H9 (cell line): ENCODE measurements around the gene TRPM4. TPM values are rescaled to one million over a fixed set of nuclear protein-coding genes. Genes with fewer than 3 reads are reported as not detected.
A peak's percentile ranks its signal among the peaks of the same experiment; 100 is the strongest.

Experiments
- DNase-seq: peaks from one replicate; pipeline ENCODE4 v3.0.0-alpha.2; 2017
- H2AFZ ChIP-seq: one replicate; pipeline ENCODE4 v1.6.1; 2013; ENCODE audit warnings: mild to moderate bottlenecking, low read length, control low read depth, moderate library complexity
- H2AK5ac ChIP-seq: 2 replicates; pipeline ENCODE4 v1.6.1; 2013; ENCODE audit warnings: low read length, control low read depth, mixed read lengths; ENCODE audit not compliant: insufficient read length
- H2BK120ac ChIP-seq: one replicate; pipeline ENCODE4 v1.6.1; 2013; ENCODE audit warnings: low read depth, mild to moderate bottlenecking, low read length, control low read depth, inconsistent platforms; ENCODE audit not compliant: poor library complexity, severe bottlenecking
- H2BK12ac ChIP-seq: 2 replicates; pipeline ENCODE4 v1.6.1; 2013; ENCODE audit warnings: low read length, control low read depth, mixed read lengths, low read depth; ENCODE audit not compliant: insufficient read length
- H2BK15ac ChIP-seq: 2 replicates; pipeline ENCODE4 v1.6.1; 2013; ENCODE audit warnings: low read depth, low read length, control low read depth
- H2BK20ac ChIP-seq: one replicate; pipeline ENCODE4 v1.6.1; 2013; ENCODE audit warnings: low read depth, mild to moderate bottlenecking, low read length, control low read depth, inconsistent platforms; ENCODE audit not compliant: poor library complexity, severe bottlenecking
- H2BK5ac ChIP-seq: 2 replicates; pipeline ENCODE4 v1.6.1; 2013; ENCODE audit warnings: low read length, control low read depth, mixed read lengths; ENCODE audit not compliant: insufficient read length
- H3K14ac ChIP-seq: 2 replicates; pipeline ENCODE4 v1.6.1; 2013; ENCODE audit warnings: low read length, control low read depth; ENCODE audit not compliant: insufficient read depth
- H3K18ac ChIP-seq: 2 replicates; pipeline ENCODE4 v1.6.1; 2013; ENCODE audit warnings: low read depth, mild to moderate bottlenecking, mixed read lengths, low read length, control low read depth; ENCODE audit not compliant: insufficient read length
- H3K23ac ChIP-seq: 2 replicates; pipeline ENCODE4 v1.6.1; 2013; ENCODE audit warnings: low read length, control low read depth, mixed read lengths, low read depth; ENCODE audit not compliant: insufficient read length
- H3K23me2 ChIP-seq: 2 replicates; pipeline ENCODE4 v1.6.1; 2013; ENCODE audit warnings: low read depth, mild to moderate bottlenecking, mixed read lengths, low read length, control low read depth; ENCODE audit not compliant: insufficient read length, poor library complexity, severe bottlenecking
- H3K27ac ChIP-seq: 2 replicates; pipeline ENCODE4 v1.5.1; 2013; ENCODE audit warnings: low read length, control low read depth, mixed read lengths, low read depth; ENCODE audit not compliant: insufficient read length
- H3K27me3 ChIP-seq: 2 replicates; pipeline ENCODE4 v1.6.1; 2013; ENCODE audit warnings: low read length, control low read depth, inconsistent platforms; ENCODE audit not compliant: insufficient read depth
- H3K4ac ChIP-seq: 2 replicates; pipeline ENCODE4 v1.6.1; 2013; ENCODE audit warnings: low read depth, mild to moderate bottlenecking, control low read depth, inconsistent platforms, low read length, moderate library complexity
- H3K4me1 ChIP-seq: 2 replicates; pipeline ENCODE4 v1.6.1; 2013; ENCODE audit warnings: low read length, control low read depth, inconsistent platforms; ENCODE audit not compliant: insufficient read depth
- H3K4me2 ChIP-seq: 2 replicates; pipeline ENCODE4 v1.6.1; 2013; ENCODE audit warnings: low read length, control low read depth, mixed read lengths; ENCODE audit not compliant: insufficient read length, insufficient read depth
- H3K56ac ChIP-seq: 2 replicates; pipeline ENCODE4 v1.6.1; 2013; ENCODE audit warnings: low read depth, mild to moderate bottlenecking, mixed read lengths, low read length, control low read depth; ENCODE audit not compliant: insufficient read length
- H3K79me1 ChIP-seq: 2 replicates; pipeline ENCODE4 v1.6.1; 2013; ENCODE audit warnings: low read depth, mild to moderate bottlenecking, moderate library complexity, low read length, control low read depth, inconsistent platforms; ENCODE audit not compliant: insufficient read depth, poor library complexity, severe bottlenecking
- H3K79me2 ChIP-seq: 2 replicates; pipeline ENCODE4 v1.6.1; 2013; ENCODE audit warnings: low read length, control low read depth, inconsistent platforms; ENCODE audit not compliant: insufficient read depth
- H3K9ac ChIP-seq: 2 replicates; pipeline ENCODE4 v1.6.1; 2013; ENCODE audit warnings: low read length, control low read depth, mixed read lengths; ENCODE audit not compliant: insufficient read length; ENCODE audit errors: extremely low read depth
- H3K9me3 ChIP-seq: one replicate; pipeline ENCODE4 v1.6.1; 2013; ENCODE audit warnings: low read depth, low read length, inconsistent platforms; ENCODE audit not compliant: control insufficient read depth
- H3T11ph ChIP-seq: one replicate; pipeline ENCODE4 v1.6.1; 2013; ENCODE audit warnings: mild to moderate bottlenecking, low read length, control low read depth, inconsistent platforms
- H4K20me1 ChIP-seq: one replicate; pipeline ENCODE4 v1.6.1; 2013; ENCODE audit not compliant: control insufficient read depth, insufficient read length, insufficient read depth
- H4K5ac ChIP-seq: 2 replicates; pipeline ENCODE4 v1.6.1; 2013; ENCODE audit warnings: low read depth, mild to moderate bottlenecking, mixed read lengths, low read length, control low read depth; ENCODE audit not compliant: insufficient read length
- H4K8ac ChIP-seq: replicated peaks from 2 replicates; pipeline ENCODE4 v1.6.1; 2013; ENCODE audit warnings: low read length, control low read depth, mixed read lengths, low read depth; ENCODE audit not compliant: insufficient read length
- H4K91ac ChIP-seq: 2 replicates; pipeline ENCODE4 v1.6.1; 2013; ENCODE audit warnings: low read depth, mild to moderate bottlenecking, moderate library complexity, mixed read lengths, low read length, control low read depth; ENCODE audit not compliant: insufficient read length
- H3K27ac Mint-ChIP-seq, 3 experiments: 2 replicates in 2 of 3; 3 replicates in 1 of 3; pipeline ENCODE4 v1.8.0; 2020 to 2021; ENCODE audit warnings: mixed read lengths in 3 of 3, mild to moderate bottlenecking in 1 of 3, moderate library complexity in 1 of 3
- H3K27me3 Mint-ChIP-seq: 2 replicates; pipeline ENCODE4 v1.8.0; 2021; ENCODE audit warnings: low read depth, mild to moderate bottlenecking, moderate library complexity, mixed read lengths
- H3K36me3 Mint-ChIP-seq, 3 experiments: 2 replicates in 2 of 3; 3 replicates in 1 of 3; pipeline ENCODE4 v1.8.0; 2020 to 2021; ENCODE audit warnings: low read depth in 3 of 3, mixed read lengths in 3 of 3; ENCODE audit not compliant: insufficient read depth in 1 of 3
- H3K4me1 Mint-ChIP-seq, 2 experiments: 2 replicates each; pipeline ENCODE4 v1.8.0; 2020; ENCODE audit warnings: mixed read lengths in 2 of 2
- H3K4me3 Mint-ChIP-seq, 2 experiments: 2 replicates in 1 of 2; 3 replicates in 1 of 2; pipeline ENCODE4 v1.8.0; 2020 to 2021; ENCODE audit warnings: mild to moderate bottlenecking in 2 of 2, mixed read lengths in 2 of 2, moderate library complexity in 1 of 2
- H3K9me3 Mint-ChIP-seq, 2 experiments: 2 replicates in 1 of 2; 3 replicates in 1 of 2; pipeline ENCODE4 v1.8.0; 2020; ENCODE audit warnings: mild to moderate bottlenecking in 2 of 2, mixed read lengths in 2 of 2, moderate library complexity in 1 of 2
- WGBS: extraction: QIAGEN DNeasy Blood & Tissue Kit; methylation state at CpG from one replicate; pipeline ENCODE4 v1.1.7; 2013; ENCODE audit warnings: missing lambda C conversion rate, low lambda C conversion rate, mixed read lengths; ENCODE audit not compliant: insufficient read length; ENCODE audit errors: extremely low coverage; 5-methylcytosine and 5-hydroxymethylcytosine counted together
- total RNA-seq: library from RNA; stranded (reverse); gene quantifications from 2 replicates; pipeline ENCODE4 v1.2.1, GENCODE V29; 2021
- TF ChIP-seq, protein P1 (sequence below): fragments of 200-600 bp; sonication (generic); conservative IDR thresholded peaks from 3 replicates; pipeline ENCODE4 v1.8.0; 2021; ENCODE audit warnings: antibody characterized with exemption, mild to moderate bottlenecking

TRPM4 gene
- total RNA-seq, 1 experiment from 2014 or later, result 6.9 TPM

DNA sequence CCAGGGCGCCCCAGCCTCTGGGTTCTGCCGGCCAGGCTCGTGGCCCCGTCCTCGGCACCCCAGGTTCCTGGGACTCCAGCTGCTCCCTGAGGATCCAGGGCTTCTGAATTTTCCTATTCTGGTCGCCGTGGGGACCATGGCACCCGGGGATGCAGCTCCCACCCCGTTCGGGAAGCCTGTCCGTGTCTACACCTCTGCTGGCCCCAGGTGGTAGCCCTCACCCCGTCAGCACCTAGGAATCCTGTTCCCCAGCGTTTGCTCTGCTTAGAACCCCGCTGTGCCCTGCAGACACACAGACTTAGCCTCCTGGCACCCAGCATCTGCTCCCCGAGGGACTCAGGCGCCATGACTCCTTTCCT lies 37.3 kb upstream of the TRPM4 start:
- no peak overlapping the region for H2AFZ ChIP-seq
- no peak overlapping the region for H3K23ac ChIP-seq
- no peak overlapping the region for H3K56ac ChIP-seq
- no peaks in the 10 kb centered on the region for H3K79me2 ChIP-seq
- no peak overlapping the region for H3K27ac ChIP-seq
- no peak overlapping the region for H4K91ac ChIP-seq
- Mint-ChIP-seq H3K4me1 (peaks cover 18 to 29% of the 10 kb centered on the region in 2 experiments), H3K9me3 (no peaks in the 10 kb centered on the region; a peak in 1 of 5 replicates), H3K4me3 (peak overlapping the region; percentile 50 to 71), H3K27me3 (peaks cover 39% of the 10 kb centered on the region), H3K27ac (peak overlapping the region in 1 of 3 experiments; percentile 54; a peak in 1 of 7 replicates), H3K36me3 (peaks cover 0 to 4% (median 0%) of the 10 kb centered on the region in 3 experiments; a peak in 1 of 7 replicates)
- H3T11ph ChIP-seq, result no peak overlapping the region
- H2BK20ac ChIP-seq, result no peak overlapping the region
- H3K18ac ChIP-seq, result no peak overlapping the region
- no peak overlapping the region for H3K14ac ChIP-seq
- H2BK12ac ChIP-seq, result no peak overlapping the region
- peaks cover 7% of the 10 kb centered on the region for H3K23me2 ChIP-seq
- H3K4ac ChIP-seq, result no peak overlapping the region
- no peaks in the 10 kb centered on the region for H4K20me1 ChIP-seq
- DNase-seq, result no peak
- no peak overlapping the region for H2BK15ac ChIP-seq
- no peaks in the 10 kb centered on the region for H3K9me3 ChIP-seq
- no peaks in the 10 kb centered on the region for H3K79me1 ChIP-seq
- peaks cover 9% of the 10 kb centered on the region; the same call in 1 of the 2 replicates for H3K27me3 ChIP-seq
- peak overlapping the region; percentile 43 for H3K4me2 ChIP-seq
- H3K4me1 ChIP-seq, result peaks cover 3% of the 10 kb centered on the region; the same call in 1 of the 2 replicates
- H2AK5ac ChIP-seq, result no peak overlapping the region
- H3K9ac ChIP-seq, result no peak overlapping the region
- WGBS, result no CpG with 5 or more reads among the region's 16 CpGs
- no peak overlapping the region for H4K5ac ChIP-seq
- H4K8ac ChIP-seq, result no peak overlapping the region
- TF ChIP-seq, protein P1, sequence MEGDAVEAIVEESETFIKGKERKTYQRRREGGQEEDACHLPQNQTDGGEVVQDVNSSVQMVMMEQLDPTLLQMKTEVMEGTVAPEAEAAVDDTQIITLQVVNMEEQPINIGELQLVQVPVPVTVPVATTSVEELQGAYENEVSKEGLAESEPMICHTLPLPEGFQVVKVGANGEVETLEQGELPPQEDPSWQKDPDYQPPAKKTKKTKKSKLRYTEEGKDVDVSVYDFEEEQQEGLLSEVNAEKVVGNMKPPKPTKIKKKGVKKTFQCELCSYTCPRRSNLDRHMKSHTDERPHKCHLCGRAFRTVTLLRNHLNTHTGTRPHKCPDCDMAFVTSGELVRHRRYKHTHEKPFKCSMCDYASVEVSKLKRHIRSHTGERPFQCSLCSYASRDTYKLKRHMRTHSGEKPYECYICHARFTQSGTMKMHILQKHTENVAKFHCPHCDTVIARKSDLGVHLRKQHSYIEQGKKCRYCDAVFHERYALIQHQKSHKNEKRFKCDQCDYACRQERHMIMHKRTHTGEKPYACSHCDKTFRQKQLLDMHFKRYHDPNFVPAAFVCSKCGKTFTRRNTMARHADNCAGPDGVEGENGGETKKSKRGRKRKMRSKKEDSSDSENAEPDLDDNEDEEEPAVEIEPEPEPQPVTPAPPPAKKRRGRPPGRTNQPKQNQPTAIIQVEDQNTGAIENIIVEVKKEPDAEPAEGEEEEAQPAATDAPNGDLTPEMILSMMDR, result no peak
- H2BK120ac ChIP-seq, result no peak overlapping the region
- H2BK5ac ChIP-seq, result no peak overlapping the region
